Naive thymus-derived CD8-positive, alpha-beta T cell (primary cell): Measurements from ENCODE around the gene TTL. TPM values are rescaled to one million over a fixed set of nuclear protein-coding genes. Genes with fewer than 3 reads are reported as not detected.
"Not testable (repeated sequence)": the region's sequence is repeated elsewhere in the genome, so short reads cannot be mapped to it uniquely, and the experiment has no call there.

Source experiments
- ATAC-seq, 2 donors: fragments of 150-1000 bp; cut with Tn5 transposase in 1 of 2; sonication (Bioruptor Pico), chemical (Tn5 transposase) in 1 of 2; 1 replicate in 1 of 2; 2 replicates in 1 of 2; pipeline ENCODE4 v1.10.0; 2021; ENCODE audit warnings: mild to moderate bottlenecking in 2 of 2, moderate library complexity in 2 of 2
- POLR2A ChIA-PET: fragments of 350-600 bp; sonication (Branson Sonifier 250); formaldehyde crosslinking; loops from one replicate; lab custom pipeline; 2021; ENCODE audit warnings: antibody characterized with exemption; lab: Charles Lee
- DNase-seq, 10 donors: peaks; one replicate each; pipeline versions ENCODE4 v3.0.0 to v3.0.0-alpha.2; 2020 to 2022
- H3K27ac Mint-ChIP-seq, 10 donors: one replicate each; pipeline ENCODE4 v1.8.0; 2020 to 2022; ENCODE audit warnings: mild to moderate bottlenecking in 10 of 10, mixed read lengths in 10 of 10, moderate library complexity in 4 of 10, inconsistent platforms in 1 of 10
- H3K27me3 Mint-ChIP-seq, 5 donors: one replicate each; pipeline ENCODE4 v1.8.0; 2021 to 2022; ENCODE audit warnings: mixed read lengths in 5 of 5
- H3K36me3 Mint-ChIP-seq, 3 donors: one replicate each; pipeline ENCODE4 v1.8.0; 2020 to 2022; ENCODE audit warnings: mixed read lengths in 3 of 3, mild to moderate bottlenecking in 2 of 3, inconsistent platforms in 1 of 3
- H3K4me1 Mint-ChIP-seq, 4 donors: one replicate each; pipeline ENCODE4 v1.8.0; 2021 to 2022; ENCODE audit warnings: mixed read lengths in 4 of 4
- H3K4me3 Mint-ChIP-seq, 10 donors: one replicate each; pipeline ENCODE4 v1.8.0; 2020 to 2022; ENCODE audit warnings: mild to moderate bottlenecking in 10 of 10, mixed read lengths in 10 of 10, moderate library complexity in 6 of 10, inconsistent platforms in 1 of 10
- H3K9me3 Mint-ChIP-seq, 9 donors: one replicate each; pipeline ENCODE4 v1.8.0; 2020 to 2022; ENCODE audit warnings: mixed read lengths in 9 of 9, mild to moderate bottlenecking in 3 of 9, inconsistent platforms in 1 of 9, moderate library complexity in 1 of 9
- polyA plus RNA-seq, 3 donors: library from polyadenylated mRNA; unstranded; fragments of 300-500 nt; fragmentation: Illumina TruSeq; gene quantifications; one replicate each; pipeline ENCODE4 v1.2.3, GENCODE V29; 2021
- total RNA-seq, 8 experiments: library from RNA in 2 of 8; stranded (reverse) in 2 of 8; gene quantifications; one replicate each; pipeline ENCODE4 v1.2.3 and lab custom pipeline; 2021 to 2026

Gene TTL
- total and polyA plus RNA-seq, 5 experiments from 2014 or later = 1.7 to 18.9 (median 3.3) TPM

DNA sequence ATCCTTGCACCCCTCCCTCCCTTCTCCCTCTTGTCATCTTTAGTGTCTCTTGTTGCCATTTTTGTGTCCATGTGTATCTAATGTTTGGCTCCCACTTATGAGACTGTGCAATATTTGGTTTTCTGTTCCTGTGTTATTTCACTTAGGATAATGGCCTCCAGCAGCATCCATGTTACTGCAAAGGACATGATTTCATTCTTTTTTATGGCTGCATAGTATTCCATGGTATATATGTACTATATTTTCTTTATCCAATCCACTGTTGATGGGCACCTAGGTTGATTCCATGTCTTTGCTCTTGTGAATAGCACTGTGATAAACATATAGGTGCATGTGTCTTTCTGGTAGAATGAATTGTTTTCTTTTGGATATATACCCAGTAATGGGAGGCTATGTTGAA, 54.7 kb downstream of the TTL start:
- DNase-seq, POLR2A ChIA-PET, H3K27ac Mint-ChIP-seq, H3K36me3 Mint-ChIP-seq, H3K27me3 Mint-ChIP-seq, H3K4me3 Mint-ChIP-seq, ATAC-seq, H3K9me3 Mint-ChIP-seq: not testable (repeated sequence)
- peaks cover 6 to 12% (median 7%) of the 10 kb centered on the region in 4 donors for H3K4me1 Mint-ChIP-seq

DNA sequence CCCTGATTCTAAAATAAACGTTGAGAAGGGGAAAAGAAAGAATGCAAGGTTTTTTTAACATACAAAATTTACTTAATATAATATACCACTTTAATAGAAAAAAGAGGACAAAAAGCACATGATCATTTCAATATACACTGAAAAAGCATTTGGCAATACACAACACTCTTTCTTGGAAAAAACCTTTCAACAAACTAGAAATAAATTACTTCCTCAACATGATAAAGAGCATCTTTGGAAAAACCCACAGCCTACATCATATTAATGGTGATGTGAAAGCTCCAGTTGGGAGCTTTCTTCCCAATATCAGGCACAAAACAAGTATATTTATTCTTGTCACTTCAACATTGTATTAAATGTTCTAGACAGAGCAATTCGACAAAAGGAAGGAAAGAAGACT, 57.4 kb downstream of the TTL start:
- POLR2A ChIA-PET = no interaction called here
- H3K4me3 Mint-ChIP-seq = no peak overlapping the region
- H3K4me1 Mint-ChIP-seq = peaks cover 6 to 15% (median 9%) of the 10 kb centered on the region in 4 donors
- peak overlapping the region in 1 of 10 donors; percentile 13 for H3K27ac Mint-ChIP-seq
- ATAC-seq (no peak), DNase-seq (no peak)
- H3K27me3 Mint-ChIP-seq = no peaks in the 10 kb centered on the region
- no peaks in the 10 kb centered on the region for H3K9me3 Mint-ChIP-seq
- H3K36me3 Mint-ChIP-seq = no peaks in the 10 kb centered on the region

DNA sequence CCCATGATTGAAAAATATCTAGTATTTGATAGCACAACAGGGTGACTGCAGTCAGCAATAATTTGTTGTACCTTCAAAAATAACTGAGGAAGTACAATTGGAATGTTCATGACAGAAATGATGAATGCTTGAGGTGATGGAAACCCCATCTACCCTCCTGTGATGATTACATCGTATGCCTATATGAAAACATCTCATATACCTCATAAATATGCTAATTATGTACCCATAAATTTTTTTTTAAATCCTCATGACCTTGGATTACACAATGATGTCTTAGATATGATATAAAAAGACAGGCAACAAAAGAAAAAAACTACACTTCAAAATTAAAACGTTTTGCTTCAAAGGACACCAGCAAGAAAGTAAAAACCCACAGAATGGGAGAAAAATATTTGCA, 59.0 kb downstream of the TTL start:
- Mint-ChIP-seq H3K9me3 (no peaks in the 10 kb centered on the region), H3K4me1 (peaks cover 6 to 24% (median 12%) of the 10 kb centered on the region in 4 donors), H3K27ac (peak overlapping the region in 1 of 10 donors; percentile 58), H3K4me3 (no peak overlapping the region), H3K27me3 (no peaks in the 10 kb centered on the region), H3K36me3 (peaks cover 0 to 2% (median under 1%) of the 10 kb centered on the region in 3 donors)
- no peak for ATAC-seq
- no peak for DNase-seq
- POLR2A ChIA-PET = interaction anchor here (0.6 to 4.0 kb wide), 4 partner anchors 44 to 899 kb away, joined by 3 to 15 read pairs (median 4); partner anchors contain the start of genes CHCHD5 and SLC20A1

DNA sequence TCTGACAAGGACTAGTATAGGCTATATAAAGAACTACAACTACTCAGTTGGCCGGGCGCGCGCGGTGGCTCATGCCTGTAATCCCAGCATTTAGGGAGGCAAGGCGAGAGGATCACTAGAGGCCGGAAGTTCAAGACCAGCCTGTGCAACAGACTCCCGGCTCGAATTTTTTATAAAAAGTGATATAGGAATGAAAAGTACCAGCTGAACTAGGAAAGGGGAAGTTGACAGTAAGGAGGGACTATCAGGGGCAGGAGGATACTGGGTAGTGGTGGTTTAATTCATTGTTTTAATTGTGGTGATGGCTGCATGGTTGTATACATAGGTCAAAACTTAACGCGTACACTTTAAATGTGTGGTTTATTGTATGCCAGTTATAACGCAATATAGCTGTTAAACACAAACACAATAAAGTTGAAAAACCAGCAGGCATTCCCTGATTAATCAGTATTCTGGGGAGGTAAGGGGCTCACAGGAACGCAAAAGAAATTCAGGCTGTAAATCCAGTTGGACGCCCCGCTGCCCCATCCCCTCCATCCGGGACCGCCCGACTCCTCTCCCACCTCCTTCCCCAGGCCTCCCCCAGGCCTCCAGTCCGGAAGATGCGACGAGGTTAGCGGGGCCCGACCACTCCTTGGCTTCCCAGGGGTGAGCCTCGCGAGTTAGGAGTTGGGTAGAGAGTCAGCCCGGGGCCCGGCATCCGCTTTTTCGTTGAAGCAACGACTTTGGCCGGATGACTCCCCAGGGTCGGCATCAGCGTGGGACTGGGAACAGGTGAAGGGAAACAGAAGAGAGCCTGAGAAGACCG, 59.6 kb downstream of the TTL start:
- no peaks in the 10 kb centered on the region for H3K27me3 Mint-ChIP-seq
- H3K9me3 Mint-ChIP-seq = no peaks in the 10 kb centered on the region
- H3K27ac Mint-ChIP-seq = no peak overlapping the region
- peaks cover 0 to 6% (median 5%) of the 10 kb centered on the region in 3 donors for H3K36me3 Mint-ChIP-seq
- ATAC-seq (peak; percentile 76 to 79), DNase-seq (peak in 7 of 10 donors; percentile 7 to 89 (median 60))
- POLR2A ChIA-PET = interaction anchor here (0.6 to 4.0 kb wide), 6 partner anchors 43 to 898 kb away, joined by 3 to 15 read pairs (median 4); partner anchors contain the start of genes CHCHD5 and SLC20A1
- H3K4me3 Mint-ChIP-seq = no peak overlapping the region
- H3K4me1 Mint-ChIP-seq = peaks cover 6 to 24% (median 12%) of the 10 kb centered on the region in 4 donors

GRCh38 chr2:112542123-112542983, 60.4 kb downstream of the TTL start, which contains the start of gene POLR1B:
Gene POLR1B, plus strand, starts transcription at chr2:112542465. Its CDS starts 30 bp downstream, at chr2:112542495.
- H3K9me3 Mint-ChIP-seq = no peaks in the 10 kb centered on the region
- H3K36me3 Mint-ChIP-seq = peaks cover 4 to 14% (median 7%) of the 10 kb centered on the region in 3 donors
- H3K4me3 Mint-ChIP-seq = no peak within 1 kb of the TSS
- POLR2A ChIA-PET = interaction anchor here (0.6 to 4.0 kb wide), 6 partner anchors 42 to 268 kb away, joined by 3 to 15 read pairs (median 4); partner anchors contain the start of genes CHCHD5 and SLC20A1
- DNase-seq (peak in 8 of 10 donors; percentile 53 to 81 (median 66)), ATAC-seq (peak; percentile 85 to 88)
- no peaks in the 10 kb centered on the region for H3K27me3 Mint-ChIP-seq
- peaks cover 6 to 24% (median 12%) of the 10 kb centered on the region in 4 donors for H3K4me1 Mint-ChIP-seq
- no peak within 1 kb of the TSS for H3K27ac Mint-ChIP-seq

DNA sequence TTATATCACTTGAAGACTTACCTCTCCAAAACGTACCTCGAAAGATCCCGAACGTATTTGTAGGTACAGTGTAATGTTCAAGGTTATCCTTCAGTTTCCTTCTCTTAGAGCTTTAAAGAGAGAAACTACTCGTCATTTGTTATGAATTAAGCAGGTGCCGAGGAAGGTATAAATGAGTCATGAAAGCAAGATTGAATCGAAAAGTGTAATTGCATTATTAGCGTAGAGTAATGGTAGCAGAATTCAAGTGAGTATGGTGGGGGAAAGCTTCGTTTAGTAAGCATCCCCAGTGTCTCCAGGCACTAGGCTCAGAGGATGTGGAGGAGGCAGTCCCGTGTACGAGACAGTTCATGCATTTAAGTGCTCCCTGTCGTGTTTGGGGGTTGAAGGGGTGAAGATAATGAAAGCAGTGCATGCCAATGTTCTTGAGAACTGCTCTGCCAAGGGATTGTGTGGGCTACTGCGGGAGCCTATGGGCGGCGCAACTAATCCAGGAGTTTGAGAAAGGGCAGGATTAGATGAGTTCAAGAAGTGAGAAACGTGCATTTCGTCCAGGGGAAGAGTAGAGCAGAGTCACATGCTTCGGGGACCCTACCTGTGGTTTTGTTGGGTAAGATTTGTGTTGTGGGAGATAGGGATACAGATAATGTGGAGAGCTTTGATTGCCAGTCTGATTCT, 61.2 kb downstream of the TTL start:
- Mint-ChIP-seq H3K27ac (no peak overlapping the region), H3K36me3 (peaks cover 5 to 22% (median 13%) of the 10 kb centered on the region in 3 donors), H3K27me3 (no peaks in the 10 kb centered on the region), H3K4me1 (peaks cover 6 to 24% (median 12%) of the 10 kb centered on the region in 4 donors), H3K9me3 (no peaks in the 10 kb centered on the region), H3K4me3 (no peak overlapping the region)
- POLR2A ChIA-PET = interaction anchor here (0.6 to 4.0 kb wide), 7 partner anchors 12 to 268 kb away, joined by 3 to 15 read pairs (median 4); partner anchors contain the start of genes CHCHD5 and SLC20A1
- peak in 1 of 10 donors; percentile 3 for DNase-seq
- no peak for ATAC-seq

GRCh38 chr2:112547333-112547732, 65.4 kb downstream of the TTL start:
- ATAC-seq (no peak), DNase-seq (no peak)
- Mint-ChIP-seq H3K27me3 (no peaks in the 10 kb centered on the region), H3K36me3 (peaks cover 5 to 60% (median 30%) of the 10 kb centered on the region in 3 donors), H3K4me3 (no peak overlapping the region), H3K4me1 (peaks cover 0 to 11% (median 9%) of the 10 kb centered on the region in 4 donors), H3K27ac (peak overlapping the region in 2 of 10 donors; percentile 4 to 24), H3K9me3 (no peaks in the 10 kb centered on the region)
- POLR2A ChIA-PET = interaction anchor here (1.0 kb wide), 1 partner anchor 273 kb away, joined by 16 read pairs; no protein-coding TSS in a partner anchor

DNA sequence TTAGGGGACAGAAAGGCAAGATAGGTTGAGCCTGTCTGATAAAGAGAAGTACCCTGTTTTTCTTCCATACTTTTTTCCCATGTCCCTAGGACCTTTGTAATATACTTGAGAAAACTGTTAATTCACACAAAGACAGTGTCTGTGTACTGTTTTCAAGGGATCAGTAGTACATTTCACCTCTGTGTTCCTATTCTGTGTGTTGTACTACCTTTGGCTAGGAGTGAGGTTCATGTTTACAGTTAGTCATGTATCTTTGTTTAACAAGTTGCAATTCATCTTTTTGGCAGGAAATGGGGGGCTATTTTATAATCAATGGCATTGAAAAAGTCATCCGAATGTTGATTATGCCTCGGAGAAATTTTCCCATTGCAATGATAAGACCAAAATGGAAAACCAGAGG, 67.0 kb downstream of the TTL start:
- ATAC-seq (no peak), DNase-seq (no peak)
- peaks cover 5 to 75% (median 42%) of the 10 kb centered on the region in 3 donors for H3K36me3 Mint-ChIP-seq
- H3K27ac Mint-ChIP-seq = no peak overlapping the region
- H3K27me3 Mint-ChIP-seq = no peaks in the 10 kb centered on the region
- no peak overlapping the region for H3K4me3 Mint-ChIP-seq
- peaks cover 0 to 11% (median 9%) of the 10 kb centered on the region in 4 donors for H3K4me1 Mint-ChIP-seq
- POLR2A ChIA-PET = no interaction called here
- H3K9me3 Mint-ChIP-seq = no peaks in the 10 kb centered on the region

GRCh38 chr2:112566104-112566503, 84.1 kb downstream of the TTL start:
- Mint-ChIP-seq H3K27ac (peak overlapping the region in 1 of 10 donors; percentile 3), H3K36me3 (peaks cover 24 to 96% (median 61%) of the 10 kb centered on the region in 3 donors), H3K4me3 (no peak overlapping the region), H3K9me3 (peaks cover 0 to 13% (median 8%) of the 10 kb centered on the region in 9 donors), H3K27me3 (no peaks in the 10 kb centered on the region), H3K4me1 (no peaks in the 10 kb centered on the region)
- POLR2A ChIA-PET = no interaction called here
- ATAC-seq = no peak
- no peak for DNase-seq

DNA sequence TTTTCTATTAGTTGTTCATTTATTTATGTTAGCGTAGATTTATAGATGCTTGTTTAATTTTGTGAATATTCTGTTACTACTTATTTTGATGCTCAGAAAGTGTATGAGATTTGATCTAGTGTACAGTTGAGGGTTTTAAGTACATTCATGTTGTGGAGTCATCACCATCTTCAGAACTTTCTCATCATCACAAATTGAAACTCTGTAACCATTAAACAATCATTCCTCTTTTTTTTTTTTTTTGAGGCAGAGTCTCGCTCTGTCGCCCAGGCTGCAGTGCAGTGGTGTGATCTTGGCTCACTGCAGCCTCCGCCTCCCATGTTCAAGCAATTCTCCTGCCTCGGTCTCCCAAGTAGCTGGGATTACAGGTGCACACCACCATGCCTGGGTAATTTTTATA, 84.6 kb downstream of the TTL start:
- ATAC-seq, POLR2A ChIA-PET, H3K27me3 Mint-ChIP-seq, DNase-seq, H3K4me1 Mint-ChIP-seq, H3K4me3 Mint-ChIP-seq: not testable (repeated sequence)
- Mint-ChIP-seq H3K36me3 (peaks cover 24 to 96% (median 63%) of the 10 kb centered on the region in 3 donors), H3K27ac (peak overlapping the region in 1 of 10 donors; percentile 59), H3K9me3 (peaks cover 0 to 13% (median 8%) of the 10 kb centered on the region in 9 donors)

DNA sequence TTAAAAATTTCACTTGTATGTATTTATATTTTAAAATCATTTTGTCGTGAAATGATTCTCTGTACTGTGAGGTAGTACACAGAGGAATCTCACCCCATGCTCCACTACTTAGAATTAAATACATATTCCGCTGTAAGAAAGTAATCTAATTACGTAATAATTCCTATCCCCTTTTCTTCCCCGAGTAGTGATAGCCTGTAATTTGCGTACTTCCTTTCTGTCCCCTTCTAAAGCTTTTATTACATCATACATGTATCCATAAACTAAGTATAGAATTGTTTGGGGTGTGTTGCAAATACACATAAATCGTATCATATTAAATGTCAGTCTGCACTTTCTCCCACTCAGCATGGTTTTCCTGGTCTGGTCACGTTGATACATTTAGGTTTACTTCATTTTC, 90.0 kb downstream of the TTL start:
- Mint-ChIP-seq H3K4me3 (no peak overlapping the region), H3K27ac (no peak overlapping the region), H3K9me3 (peaks cover 0 to 13% (median 8%) of the 10 kb centered on the region in 9 donors), H3K27me3 (no peaks in the 10 kb centered on the region), H3K4me1 (no peaks in the 10 kb centered on the region), H3K36me3 (peaks cover 32 to 98% (median 69%) of the 10 kb centered on the region in 3 donors)
- DNase-seq (no peak), ATAC-seq (no peak)
- POLR2A ChIA-PET = no interaction called here

- no peak for DNase-seq
- no peak overlapping the region for H3K4me3 Mint-ChIP-seq
- no peaks in the 10 kb centered on the region for H3K9me3 Mint-ChIP-seq
- H3K27ac Mint-ChIP-seq = no peak overlapping the region
- peaks cover 0 to 8% (median 4%) of the 10 kb centered on the region in 4 donors for H3K4me1 Mint-ChIP-seq
- POLR2A ChIA-PET = no interaction called here
- peaks cover 0 to 41% (median 18%) of the 10 kb centered on the region in 3 donors for H3K36me3 Mint-ChIP-seq
- ATAC-seq = no peak
- H3K27me3 Mint-ChIP-seq = no peaks in the 10 kb centered on the region
These were observed 95.8 kb downstream of the TTL start for GRCh38 chr2:112577756-112578155.
